Measurements from ENCODE around the gene SETD1B. TPM values are rescaled to one million over a fixed set of nuclear protein-coding genes. Genes with fewer than 3 reads are reported as not detected.
"Not testable (repeated sequence)": the region's sequence is repeated elsewhere in the genome, so short reads cannot be mapped to it uniquely, and the experiment has no call there.

The SETD1B gene
- total and polyA plus RNA-seq, 2 experiments from 2014 or later: 2.5 to 3.8 TPM

- no peak overlapping the region for H3K27ac ChIP-seq
- TF ChIP-seq CTCF (IDR thresholded peaks at IDR 0.05; ENCODE audit: poor library complexity) (no peak), EZH2phosphoT487 (IDR thresholded peaks at IDR 0.05; ENCODE audit: low read depth, severe bottlenecking, unreplicated experiment) (no peak), EZH2 (IDR thresholded peaks at IDR 0.05; ENCODE audit: borderline replicate concordance) (no peak)
- H3K9me3 ChIP-seq (ENCODE audit: low read depth): no peaks in the 10 kb centered on the region
- H3K4me3 ChIP-seq: no peak overlapping the region
- no peaks in the 10 kb centered on the region for H3K36me3 ChIP-seq (replicated peaks; ENCODE audit: insufficient read depth, low read depth)
- WGBS (ENCODE audit: low lambda C conversion rate, missing lambda C conversion rate): 95% methylated on average over 6 of the region's 6 CpGs
- no peaks in the 10 kb centered on the region for H4K20me1 ChIP-seq (ENCODE audit: insufficient read depth, poor library complexity, severe bottlenecking)
- H3K79me2 ChIP-seq: no peaks in the 10 kb centered on the region
- no peaks in the 10 kb centered on the region for H3K4me1 ChIP-seq (ENCODE audit: insufficient read depth)
- no peak overlapping the region for H2AFZ ChIP-seq
- DNase-seq (ENCODE audit: low spot score): no peak
- H3K27me3 ChIP-seq: no peaks in the 10 kb centered on the region
- H3K4me2 ChIP-seq: no peak overlapping the region
- H3K9me2 ChIP-seq (replicated peaks; ENCODE audit: insufficient read depth): no peaks in the 10 kb centered on the region
Observed at GRCh38 chr12:121849211-121849610, 45.4 kb downstream of the SETD1B start.

DNA sequence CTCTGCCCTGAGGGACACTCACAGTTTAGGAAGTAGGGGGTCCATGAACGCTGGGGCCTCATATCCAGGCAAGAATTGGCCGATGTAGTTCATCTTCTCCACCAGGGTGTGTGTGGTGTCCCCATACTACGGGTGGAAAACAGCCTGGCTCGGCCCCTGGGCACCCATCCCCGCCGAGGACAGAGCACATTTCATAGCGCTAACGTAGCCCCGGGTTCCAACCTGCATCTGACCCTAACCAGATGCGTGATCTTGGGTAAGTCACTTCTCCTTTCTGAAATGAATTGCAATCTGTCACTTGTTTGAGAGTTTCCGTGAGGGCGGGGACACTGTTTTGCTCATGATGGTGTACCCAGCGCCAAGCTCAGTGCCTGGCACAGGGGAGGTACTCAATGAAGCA is 45.9 kb downstream of the SETD1B start:
- Histone ChIP-seq H3K9me2 (replicated peaks; ENCODE audit: insufficient read depth) (no peaks in the 10 kb centered on the region), H3K9me3 (ENCODE audit: low read depth) (no peaks in the 10 kb centered on the region)
- TF ChIP-seq CTCF (IDR thresholded peaks at IDR 0.05; ENCODE audit: poor library complexity) (no peak), EZH2phosphoT487 (IDR thresholded peaks at IDR 0.05; ENCODE audit: low read depth, severe bottlenecking, unreplicated experiment) (no peak), EZH2 (IDR thresholded peaks at IDR 0.05; ENCODE audit: borderline replicate concordance) (no peak)

GRCh38 chr12:121852392-121852791 is 48.6 kb downstream of the SETD1B start:
- H3K4me3 ChIP-seq; H3K27me3 ChIP-seq; H3K9me2 ChIP-seq (replicated peaks; ENCODE audit: insufficient read depth); H2AFZ ChIP-seq; H3K4me1 ChIP-seq (ENCODE audit: insufficient read depth); H3K4me2 ChIP-seq; H3K27ac ChIP-seq; H3K79me2 ChIP-seq; DNase-seq (ENCODE audit: low spot score); H3K9me3 ChIP-seq (ENCODE audit: low read depth); H3K36me3 ChIP-seq (replicated peaks; ENCODE audit: insufficient read depth, low read depth); H4K20me1 ChIP-seq (ENCODE audit: insufficient read depth, poor library complexity, severe bottlenecking): not testable (repeated sequence)
- 91% methylated on average over 3 of the region's 3 CpGs for WGBS (ENCODE audit: low lambda C conversion rate, missing lambda C conversion rate)

More for the DNA sequence above, 45.9 kb downstream of the SETD1B start:
- DNase-seq (ENCODE audit: low spot score): no peak
- no peaks in the 10 kb centered on the region for H4K20me1 ChIP-seq (ENCODE audit: insufficient read depth, poor library complexity, severe bottlenecking)
- no peak overlapping the region for H3K4me3 ChIP-seq
- H3K27ac ChIP-seq: no peak overlapping the region
- H3K36me3 ChIP-seq (replicated peaks; ENCODE audit: insufficient read depth, low read depth): no peaks in the 10 kb centered on the region
- no peaks in the 10 kb centered on the region for H3K27me3 ChIP-seq
- no peak overlapping the region for H2AFZ ChIP-seq
- H3K4me1 ChIP-seq (ENCODE audit: insufficient read depth): no peaks in the 10 kb centered on the region
- no peak overlapping the region for H3K4me2 ChIP-seq
- H3K79me2 ChIP-seq: no peaks in the 10 kb centered on the region
- WGBS (ENCODE audit: low lambda C conversion rate, missing lambda C conversion rate): 95% methylated on average over 13 of the region's 13 CpGs

GRCh38 chr12:121857322-121858246 is 53.8 kb downstream of the SETD1B start:
- no peaks in the 10 kb centered on the region for H4K20me1 ChIP-seq (ENCODE audit: insufficient read depth, poor library complexity, severe bottlenecking)
- TF ChIP-seq CTCF (IDR thresholded peaks at IDR 0.05; ENCODE audit: poor library complexity): no peak
- no peaks in the 10 kb centered on the region for H3K9me2 ChIP-seq (replicated peaks; ENCODE audit: insufficient read depth)
- H3K4me1 ChIP-seq (ENCODE audit: insufficient read depth): peaks cover 33% of the 10 kb centered on the region
- H3K27ac ChIP-seq: peak overlapping the region; percentile 87
- no peaks in the 10 kb centered on the region for H3K79me2 ChIP-seq
- no peak overlapping the region for H2AFZ ChIP-seq
- DNase-seq (ENCODE audit: low spot score): no peak
- H3K4me3 ChIP-seq: no peak overlapping the region
- no peaks in the 10 kb centered on the region for H3K27me3 ChIP-seq
- H3K9me3 ChIP-seq (ENCODE audit: low read depth): no peaks in the 10 kb centered on the region
- no peaks in the 10 kb centered on the region for H3K36me3 ChIP-seq (replicated peaks; ENCODE audit: insufficient read depth, low read depth)
- WGBS (ENCODE audit: low lambda C conversion rate, missing lambda C conversion rate): 64% methylated on average over 11 of the region's 11 CpGs
- no peak overlapping the region for H3K4me2 ChIP-seq
